ENCODE results near the gene MYD88.
A peak's percentile ranks its signal among the peaks of the same experiment; 100 is the strongest.

MYD88 gene

GRCh38 chr3:38139191-38139590, 730 bp downstream of the MYD88 start:
- 28% methylated on average over 8 of the region's 8 CpGs for WGBS
- H3K4me1 ChIP-seq (ENCODE audit: insufficient read depth, low read length) = peaks cover 3% of the 10 kb centered on the region; the same call in 1 of the 2 replicates
- H3K9me3 ChIP-seq (ENCODE audit: insufficient read depth, low read depth, low read length) = no peaks in the 10 kb centered on the region
- no peak overlapping the region for H3K27ac ChIP-seq (ENCODE audit: low read depth, low read length)
- peaks cover 20% of the 10 kb centered on the region for H3K36me3 ChIP-seq (ENCODE audit: insufficient read depth, low read length)
- peak overlapping the region; percentile 89 for H3K9ac ChIP-seq (ENCODE audit: low read depth, low read length)
- peak overlapping the region; percentile 89 for H3K4me3 ChIP-seq (ENCODE audit: low read length)
- peaks cover 7% of the 10 kb centered on the region; the same call in 1 of the 2 replicates for H3K27me3 ChIP-seq (ENCODE audit: insufficient read depth, low read length)

DNA sequence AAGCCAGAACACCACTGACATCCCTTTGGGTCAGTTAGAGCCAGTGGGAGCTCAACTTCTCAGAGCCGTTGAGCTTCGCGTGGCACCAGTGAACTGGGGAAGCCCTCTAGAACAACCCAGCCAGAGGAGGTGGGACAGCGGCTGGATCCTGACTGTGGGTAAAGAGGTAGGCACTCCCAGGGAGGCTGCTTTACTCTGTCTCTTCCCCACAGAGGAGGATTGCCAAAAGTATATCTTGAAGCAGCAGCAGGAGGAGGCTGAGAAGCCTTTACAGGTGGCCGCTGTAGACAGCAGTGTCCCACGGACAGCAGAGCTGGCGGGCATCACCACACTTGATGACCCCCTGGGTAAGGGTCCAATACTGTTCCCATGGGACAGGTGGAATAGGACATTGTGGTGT, 1.2 kb downstream of the MYD88 start:
- 92% methylated on average over 7 of the region's 7 CpGs for WGBS
- peak overlapping the region; percentile 89 for H3K4me3 ChIP-seq (ENCODE audit: low read length)
- 0 out of 2 replicates have a peak overlapping the region, but pooled peaks have one; percentile 89 for H3K9ac ChIP-seq (ENCODE audit: low read depth, low read length)
- no peak overlapping the region for H3K27ac ChIP-seq (ENCODE audit: low read depth, low read length)
- H3K9me3 ChIP-seq (ENCODE audit: insufficient read depth, low read depth, low read length) = no peaks in the 10 kb centered on the region
- peaks cover 16% of the 10 kb centered on the region for H3K36me3 ChIP-seq (ENCODE audit: insufficient read depth, low read length)
- peaks cover 3% of the 10 kb centered on the region; the same call in 1 of the 2 replicates for H3K4me1 ChIP-seq (ENCODE audit: insufficient read depth, low read length)
- peaks cover 7% of the 10 kb centered on the region; the same call in 1 of the 2 replicates for H3K27me3 ChIP-seq (ENCODE audit: insufficient read depth, low read length)

DNA sequence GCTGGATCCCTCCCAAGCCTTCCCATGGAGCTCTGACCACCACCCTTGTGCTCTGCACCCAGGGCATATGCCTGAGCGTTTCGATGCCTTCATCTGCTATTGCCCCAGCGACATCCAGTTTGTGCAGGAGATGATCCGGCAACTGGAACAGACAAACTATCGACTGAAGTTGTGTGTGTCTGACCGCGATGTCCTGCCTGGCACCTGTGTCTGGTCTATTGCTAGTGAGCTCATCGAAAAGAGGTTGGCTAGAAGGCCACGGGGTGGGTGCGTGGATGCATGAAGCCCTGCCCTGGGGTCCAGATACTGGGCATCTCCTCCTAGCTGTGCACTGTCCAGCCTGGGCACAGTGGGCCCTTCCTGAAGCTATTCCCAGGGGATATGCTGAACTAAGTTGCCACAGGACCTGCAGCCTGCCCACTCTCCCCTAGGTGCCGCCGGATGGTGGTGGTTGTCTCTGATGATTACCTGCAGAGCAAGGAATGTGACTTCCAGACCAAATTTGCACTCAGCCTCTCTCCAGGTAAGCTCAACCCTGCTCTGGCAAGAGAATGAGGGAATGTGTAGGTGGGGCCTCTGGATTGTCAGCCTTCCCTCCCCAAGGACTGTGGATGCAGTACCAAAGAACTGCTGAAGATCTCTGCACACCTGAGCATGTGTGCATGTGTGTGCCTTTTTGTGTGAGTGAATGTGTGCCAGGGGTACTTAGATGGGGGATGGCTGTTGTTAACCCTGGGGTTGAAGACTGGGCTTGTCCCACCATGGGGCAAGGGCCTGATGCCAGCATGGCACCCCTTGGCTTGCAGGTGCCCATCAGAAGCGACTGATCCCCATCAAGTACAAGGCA, 2.1 kb downstream of the MYD88 start:
- H3K9ac ChIP-seq (ENCODE audit: low read depth, low read length) = no peak overlapping the region
- H3K9me3 ChIP-seq (ENCODE audit: insufficient read depth, low read depth, low read length) = no peaks in the 10 kb centered on the region
- no peak overlapping the region for H3K4me3 ChIP-seq (ENCODE audit: low read length)
- 95% methylated on average over 13 of the region's 13 CpGs for WGBS
- peaks cover 7% of the 10 kb centered on the region; the same call in 1 of the 2 replicates for H3K27me3 ChIP-seq (ENCODE audit: insufficient read depth, low read length)
- H3K27ac ChIP-seq (ENCODE audit: low read depth, low read length) = no peak overlapping the region
- H3K4me1 ChIP-seq (ENCODE audit: insufficient read depth, low read length) = peaks cover 3% of the 10 kb centered on the region; the same call in 1 of the 2 replicates
- peaks cover 16% of the 10 kb centered on the region for H3K36me3 ChIP-seq (ENCODE audit: insufficient read depth, low read length)

DNA sequence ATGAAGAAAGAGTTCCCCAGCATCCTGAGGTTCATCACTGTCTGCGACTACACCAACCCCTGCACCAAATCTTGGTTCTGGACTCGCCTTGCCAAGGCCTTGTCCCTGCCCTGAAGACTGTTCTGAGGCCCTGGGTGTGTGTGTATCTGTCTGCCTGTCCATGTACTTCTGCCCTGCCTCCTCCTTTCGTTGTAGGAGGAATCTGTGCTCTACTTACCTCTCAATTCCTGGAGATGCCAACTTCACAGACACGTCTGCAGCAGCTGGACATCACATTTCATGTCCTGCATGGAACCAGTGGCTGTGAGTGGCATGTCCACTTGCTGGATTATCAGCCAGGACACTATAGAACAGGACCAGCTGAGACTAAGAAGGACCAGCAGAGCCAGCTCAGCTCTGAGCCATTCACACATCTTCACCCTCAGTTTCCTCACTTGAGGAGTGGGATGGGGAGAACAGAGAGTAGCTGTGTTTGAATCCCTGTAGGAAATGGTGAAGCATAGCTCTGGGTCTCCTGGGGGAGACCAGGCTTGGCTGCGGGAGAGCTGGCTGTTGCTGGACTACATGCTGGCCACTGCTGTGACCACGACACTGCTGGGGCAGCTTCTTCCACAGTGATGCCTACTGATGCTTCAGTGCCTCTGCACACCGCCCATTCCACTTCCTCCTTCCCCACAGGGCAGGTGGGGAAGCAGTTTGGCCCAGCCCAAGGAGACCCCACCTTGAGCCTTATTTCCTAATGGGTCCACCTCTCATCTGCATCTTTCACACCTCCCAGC, 2.9 kb downstream of the MYD88 start:
- Histone ChIP-seq H3K27ac (ENCODE audit: low read depth, low read length) (no peak overlapping the region), H3K4me3 (ENCODE audit: low read length) (no peak overlapping the region), H3K27me3 (ENCODE audit: insufficient read depth, low read length) (peaks cover 7% of the 10 kb centered on the region; the same call in 1 of the 2 replicates), H3K9me3 (ENCODE audit: insufficient read depth, low read depth, low read length) (no peaks in the 10 kb centered on the region), H3K4me1 (ENCODE audit: insufficient read depth, low read length) (peaks cover 3% of the 10 kb centered on the region; the same call in 1 of the 2 replicates), H3K9ac (ENCODE audit: low read depth, low read length) (no peak overlapping the region), H3K36me3 (ENCODE audit: insufficient read depth, low read length) (peaks cover 16% of the 10 kb centered on the region)
- 94% methylated on average over 7 of the region's 7 CpGs for WGBS

- H3K9me3 ChIP-seq (ENCODE audit: insufficient read depth, low read depth, low read length) = no peaks in the 10 kb centered on the region
- no peak overlapping the region for H3K4me3 ChIP-seq (ENCODE audit: low read length)
- H3K9ac ChIP-seq (ENCODE audit: low read depth, low read length) = no peak overlapping the region
- 80% methylated on average over 2 of the region's 2 CpGs for WGBS
- no peak overlapping the region for H3K27ac ChIP-seq (ENCODE audit: low read depth, low read length)
- peaks cover 3% of the 10 kb centered on the region; the same call in 1 of the 2 replicates for H3K4me1 ChIP-seq (ENCODE audit: insufficient read depth, low read length)
- H3K27me3 ChIP-seq (ENCODE audit: insufficient read depth, low read length) = peaks cover 7% of the 10 kb centered on the region; the same call in 1 of the 2 replicates
- peaks cover 16% of the 10 kb centered on the region for H3K36me3 ChIP-seq (ENCODE audit: insufficient read depth, low read length)
Measured at GRCh38 chr3:38141952-38142273, 3.5 kb downstream of the MYD88 start.

DNA sequence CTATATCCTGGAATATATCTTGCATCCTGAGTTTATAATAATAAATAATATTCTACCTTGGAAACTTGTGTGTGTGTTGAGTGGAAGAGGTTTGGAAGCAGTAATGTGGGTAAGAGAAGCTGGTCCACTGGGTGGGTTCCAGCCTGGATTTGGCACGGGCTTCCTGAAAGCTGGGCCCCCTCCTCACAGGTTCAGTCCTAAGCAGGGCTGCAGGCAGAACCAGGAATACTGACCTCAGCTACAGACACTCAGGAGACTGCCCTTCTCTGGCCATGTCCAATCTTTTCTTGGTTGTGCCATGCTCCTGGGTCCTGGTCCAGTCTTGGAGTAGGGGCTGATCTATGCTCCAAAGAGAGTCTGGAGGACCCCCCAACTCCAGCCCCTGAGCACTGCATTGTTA, 4.5 kb downstream of the MYD88 start:
- Histone ChIP-seq H3K27ac (ENCODE audit: low read depth, low read length) (no peak overlapping the region), H3K4me3 (ENCODE audit: low read length) (no peak overlapping the region), H3K9ac (ENCODE audit: low read depth, low read length) (no peak overlapping the region), H3K27me3 (ENCODE audit: insufficient read depth, low read length) (peaks cover 7% of the 10 kb centered on the region; the same call in 1 of the 2 replicates), H3K4me1 (ENCODE audit: insufficient read depth, low read length) (peaks cover 3% of the 10 kb centered on the region; the same call in 1 of the 2 replicates), H3K36me3 (ENCODE audit: insufficient read depth, low read length) (peaks cover 16% of the 10 kb centered on the region), H3K9me3 (ENCODE audit: insufficient read depth, low read depth, low read length) (no peaks in the 10 kb centered on the region)
- 91% methylated on average over 1 of the region's 1 CpG for WGBS

GRCh38 chr3:38143511-38143910, 5.0 kb downstream of the MYD88 start:
- H3K4me1 ChIP-seq (ENCODE audit: insufficient read depth, low read length) = peaks cover 3% of the 10 kb centered on the region; the same call in 1 of the 2 replicates
- no peak overlapping the region for H3K4me3 ChIP-seq (ENCODE audit: low read length)
- no peak overlapping the region for H3K27ac ChIP-seq (ENCODE audit: low read depth, low read length)
- peaks cover 16% of the 10 kb centered on the region for H3K36me3 ChIP-seq (ENCODE audit: insufficient read depth, low read length)
- H3K9ac ChIP-seq (ENCODE audit: low read depth, low read length) = no peak overlapping the region
- H3K9me3 ChIP-seq (ENCODE audit: insufficient read depth, low read depth, low read length) = no peaks in the 10 kb centered on the region
- peaks cover 7% of the 10 kb centered on the region; the same call in 1 of the 2 replicates for H3K27me3 ChIP-seq (ENCODE audit: insufficient read depth, low read length)
- WGBS = 77% methylated on average over 3 of the region's 3 CpGs

DNA sequence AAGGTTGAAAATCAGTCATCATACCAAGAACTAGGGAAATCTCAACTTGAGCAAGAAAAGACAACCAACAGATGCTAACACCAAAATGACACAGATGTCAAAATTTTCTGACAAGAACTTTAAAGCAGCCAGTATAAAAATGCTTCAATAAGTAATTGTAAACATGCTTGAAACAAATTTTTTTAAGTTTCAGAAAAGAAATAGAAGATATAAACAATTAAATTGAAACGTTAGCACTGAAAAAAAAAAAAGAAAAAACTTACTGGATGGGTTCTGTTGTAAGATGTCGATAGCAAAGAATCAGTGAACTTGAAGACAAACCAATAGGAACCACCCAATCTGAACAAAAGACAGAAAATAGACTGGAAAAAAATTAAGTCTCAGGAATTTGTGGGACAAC, 8.0 kb downstream of the MYD88 start:
- H3K27ac ChIP-seq (ENCODE audit: low read depth, low read length) = no peak overlapping the region
- WGBS = 100% methylated on average over 2 of the region's 2 CpGs

DNA sequence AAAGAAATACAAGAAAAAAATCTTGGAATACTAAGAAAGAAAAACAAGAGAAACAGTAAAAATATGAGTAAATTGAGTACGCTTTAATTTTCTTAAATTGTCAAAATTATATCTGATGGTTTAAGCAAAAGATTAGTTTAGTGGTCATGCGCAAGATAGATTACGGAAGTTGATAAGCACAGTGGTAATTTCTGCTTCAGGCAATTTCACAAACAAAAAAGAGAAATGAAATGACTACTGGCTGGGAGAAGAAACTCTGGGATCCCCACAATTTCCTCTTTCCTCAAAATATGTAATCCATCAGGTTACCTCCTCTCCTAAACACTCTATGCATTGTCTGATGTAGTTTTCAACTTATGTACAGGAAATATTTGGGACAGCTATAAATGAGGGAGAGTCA, 9.0 kb downstream of the MYD88 start:
- Histone ChIP-seq H3K27ac (ENCODE audit: low read depth, low read length) (no peak overlapping the region), H3K4me1 (ENCODE audit: insufficient read depth, low read length) (no peaks in the 10 kb centered on the region)

More for the DNA sequence above, 8.0 kb downstream of the MYD88 start:
- H3K9me3 ChIP-seq (ENCODE audit: insufficient read depth, low read depth, low read length) = no peaks in the 10 kb centered on the region
- no peak overlapping the region for H3K4me3 ChIP-seq (ENCODE audit: low read length)
- no peaks in the 10 kb centered on the region for H3K4me1 ChIP-seq (ENCODE audit: insufficient read depth, low read length)
- H3K27me3 ChIP-seq (ENCODE audit: insufficient read depth, low read length) = no peaks in the 10 kb centered on the region
- no peak overlapping the region for H3K9ac ChIP-seq (ENCODE audit: low read depth, low read length)
- H3K36me3 ChIP-seq (ENCODE audit: insufficient read depth, low read length) = peaks cover 7% of the 10 kb centered on the region

DNA sequence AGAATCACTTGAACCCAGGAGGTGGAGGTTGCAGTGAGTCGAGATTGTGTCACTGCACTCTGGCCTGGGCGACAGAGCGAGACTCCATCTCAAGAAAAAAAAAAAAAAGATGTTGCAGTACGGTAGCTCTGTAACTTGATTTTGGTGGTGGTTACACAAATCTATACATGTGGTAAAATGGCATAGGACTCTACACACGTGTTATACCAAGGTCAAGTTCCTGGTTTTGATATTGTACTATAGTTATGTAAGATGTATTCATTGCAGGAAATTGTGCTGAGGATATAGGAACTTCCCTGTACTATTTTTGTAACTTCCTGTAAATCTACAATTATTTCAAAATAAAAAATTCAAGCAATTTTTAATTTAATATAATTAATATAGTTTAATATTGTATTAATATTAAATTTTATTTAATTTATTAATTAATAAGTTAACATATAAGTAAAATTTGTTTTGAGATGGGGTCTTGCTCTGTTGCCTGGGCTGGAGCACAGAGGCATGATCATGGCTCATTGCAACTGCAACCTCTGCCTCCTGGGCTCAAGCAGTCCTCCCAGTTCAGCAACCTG, 9.9 kb downstream of the MYD88 start:
- Histone ChIP-seq H3K4me3 (ENCODE audit: low read length) (no peak overlapping the region), H3K9me3 (ENCODE audit: insufficient read depth, low read depth, low read length) (no peaks in the 10 kb centered on the region), H3K9ac (ENCODE audit: low read depth, low read length) (no peak overlapping the region), H3K36me3 (ENCODE audit: insufficient read depth, low read length) (no peaks in the 10 kb centered on the region), H3K27me3 (ENCODE audit: insufficient read depth, low read length) (no peaks in the 10 kb centered on the region), H3K27ac (ENCODE audit: low read depth, low read length) (no peak overlapping the region), H3K4me1 (ENCODE audit: insufficient read depth, low read length) (no peaks in the 10 kb centered on the region)
- WGBS = 93% methylated on average over 5 of the region's 5 CpGs

More for the DNA sequence above, 9.0 kb downstream of the MYD88 start:
- H3K4me3 ChIP-seq (ENCODE audit: low read length) = no peak overlapping the region
- H3K9me3 ChIP-seq (ENCODE audit: insufficient read depth, low read depth, low read length) = no peaks in the 10 kb centered on the region
- H3K27me3 ChIP-seq (ENCODE audit: insufficient read depth, low read length) = no peaks in the 10 kb centered on the region
- WGBS = 91% methylated on average over 3 of the region's 3 CpGs
- no peak overlapping the region for H3K9ac ChIP-seq (ENCODE audit: low read depth, low read length)
- H3K36me3 ChIP-seq (ENCODE audit: insufficient read depth, low read length) = no peaks in the 10 kb centered on the region

DNA sequence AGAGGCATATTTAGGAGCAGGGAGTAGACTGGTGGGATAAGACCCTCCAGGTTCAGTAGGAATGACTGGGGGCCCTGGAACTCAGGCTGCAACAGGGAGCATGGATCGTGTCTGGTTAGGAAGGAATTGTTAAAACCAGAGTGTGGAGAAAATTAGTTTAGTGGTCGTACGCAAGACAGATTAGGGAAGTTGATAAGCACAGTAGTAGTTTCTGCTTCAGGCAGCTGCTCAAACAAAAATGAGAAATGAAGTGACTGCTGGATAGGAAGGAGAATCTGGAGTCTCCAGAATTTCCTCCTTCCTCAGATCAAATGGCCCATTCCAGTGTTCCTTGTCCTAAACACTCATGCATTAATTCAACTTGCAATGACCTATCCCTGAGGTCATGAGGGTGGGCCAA, 11.2 kb downstream of the MYD88 start:
- no peaks in the 10 kb centered on the region for H3K27me3 ChIP-seq (ENCODE audit: insufficient read depth, low read length)
- 90% methylated on average over 3 of the region's 3 CpGs for WGBS
- H3K27ac ChIP-seq (ENCODE audit: low read depth, low read length) = no peak overlapping the region
- no peaks in the 10 kb centered on the region for H3K36me3 ChIP-seq (ENCODE audit: insufficient read depth, low read length)
- no peaks in the 10 kb centered on the region for H3K4me1 ChIP-seq (ENCODE audit: insufficient read depth, low read length)
- H3K9me3 ChIP-seq (ENCODE audit: insufficient read depth, low read depth, low read length) = no peaks in the 10 kb centered on the region
- no peak overlapping the region for H3K4me3 ChIP-seq (ENCODE audit: low read length)
- H3K9ac ChIP-seq (ENCODE audit: low read depth, low read length) = no peak overlapping the region

Data from HUES64 (cell line).